Prostate gland (tissue), 2 donors: ENCODE measurements around the gene SLC1A2. TPM values are rescaled to one million over a fixed set of nuclear protein-coding genes. Genes with fewer than 3 reads are reported as not detected.

Experiments used
- DNase-seq: peaks from one replicate; pipeline ENCODE4 v3.0.0-alpha.2; 2019; ENCODE audit warnings: low spot score
- H3K27ac ChIP-seq, 2 donors: fragments of 200-600 bp; sonication (generic); 2 replicates each; pipeline ENCODE4 v1.5.1; 2017 to 2019
- H3K27me3 ChIP-seq: fragments of 200-600 bp; sonication (generic); replicated peaks from 2 replicates; pipeline ENCODE4 v1.5.1; 2019; ENCODE audit not compliant: insufficient read depth
- H3K36me3 ChIP-seq, 2 donors: fragments of 200-600 bp; sonication (generic); 1 replicate in 1 of 2; 2 replicates in 1 of 2; pipeline versions ENCODE4 v1.5.1 to v1.8.1; 2017 to 2019
- H3K4me1 ChIP-seq: fragments of 200-600 bp; sonication (generic); replicated peaks from 2 replicates; pipeline ENCODE4 v1.5.1; 2019
- H3K4me3 ChIP-seq, 2 donors: fragments of 200-600 bp; sonication (generic); 2 replicates each; pipeline ENCODE4 v1.5.1; 2017 to 2019
- H3K9me3 ChIP-seq: fragments of 200-600 bp; sonication (generic); 2 replicates; pipeline ENCODE4 v1.5.1; 2017
- CTCF ChIP-seq, 4 experiments: fragments of 200-600 bp in 2 of 4; fragments of 450-650 bp in 2 of 4; sonication (generic) in 2 of 4; IDR thresholded peaks; 1 replicate in 3 of 4; 2 replicates in 1 of 4; pipeline ENCODE4 v1.5.1; 2016 to 2019; ENCODE audit warnings: antibody characterized with exemption in 4 of 4, mild to moderate bottlenecking in 2 of 4, moderate library complexity in 2 of 4
- POLR2A ChIP-seq: fragments of 450-650 bp; IDR thresholded peaks from one replicate; pipeline ENCODE4 v1.6.1; 2016; ENCODE audit warnings: antibody characterized with exemption, mild to moderate bottlenecking
- POLR2AphosphoS5 ChIP-seq: sonication (generic); formaldehyde crosslinking; IDR thresholded peaks from one replicate; pipeline ENCODE4 v1.6.1; 2017; ENCODE audit warnings: antibody characterized with exemption
- WGBS: methylation state at CpG from one replicate; pipeline ENCODE4 v1.1.5; 2018; 5-methylcytosine and 5-hydroxymethylcytosine counted together
- intact Hi-C: fragments of 100-400 bp; cut with DNase I; formaldehyde crosslinking; loops from one replicate; pipeline ENCODE4 v1.14.2; 2022
- total RNA-seq, 2 donors: library from RNA; depleted of rRNA; stranded (reverse); fragments of >200 nt; gene quantifications; one replicate each; pipeline ENCODE4 v1.1.0, GENCODE V29; 2016

SLC1A2 gene
- total RNA-seq, 2 donors from 2014 or later: 0.82 to 1.5 TPM

GRCh38 chr11:35420371-35420770 is 1.0 kb upstream of the SLC1A2 start:
- Histone ChIP-seq H3K9me3 (no peaks in the 10 kb centered on the region), H3K4me3 (peak overlapping the region in 1 of 2 donors; percentile 37), H3K27me3 (no peaks in the 10 kb centered on the region), H3K27ac (no peak overlapping the region), H3K4me1 (peaks cover 3% of the 10 kb centered on the region), H3K36me3 (no peaks in the 10 kb centered on the region)
- DNase-seq: no peak
- intact Hi-C loops: no loop called here
- TF ChIP-seq POLR2AphosphoS5: no peak
- TF ChIP-seq CTCF (IDR thresholded peaks at IDR 0.05): no peak
- 39% methylated on average over 16 of the region's 17 CpGs for WGBS

GRCh38 chr11:35419830-35420333 is 524 bp upstream of the SLC1A2 start:
- H3K27me3 ChIP-seq: no peaks in the 10 kb centered on the region
- H3K4me1 ChIP-seq: peaks cover 3% of the 10 kb centered on the region
- no peaks in the 10 kb centered on the region for H3K9me3 ChIP-seq
- intact Hi-C loops: no loop called here
- no peak for DNase-seq
- WGBS: 17% methylated on average over 41 of the region's 41 CpGs
- H3K36me3 ChIP-seq: no peaks in the 10 kb centered on the region
- peak overlapping the region; percentile 26 to 37 for H3K4me3 ChIP-seq
- H3K27ac ChIP-seq: no peak overlapping the region
- TF ChIP-seq CTCF (IDR thresholded peaks at IDR 0.05) (no peak), POLR2A (no peak), POLR2AphosphoS5 (no peak)

- intact Hi-C loops: no loop called here
- TF ChIP-seq POLR2A: no peak
- TF ChIP-seq CTCF (IDR thresholded peaks at IDR 0.05): no peak
- no peak for TF ChIP-seq POLR2AphosphoS5
Measured at GRCh38 chr11:35418282-35419183, 825 bp downstream of the SLC1A2 start.

GRCh38 chr11:35415487-35415886 is 3.9 kb downstream of the SLC1A2 start:
- Histone ChIP-seq H3K36me3 (no peaks in the 10 kb centered on the region), H3K9me3 (no peaks in the 10 kb centered on the region), H3K4me1 (peaks cover 3% of the 10 kb centered on the region), H3K27ac (no peak overlapping the region), H3K27me3 (no peaks in the 10 kb centered on the region), H3K4me3 (no peak overlapping the region)
- TF ChIP-seq POLR2AphosphoS5 (no peak), CTCF (IDR thresholded peaks at IDR 0.05) (no peak), POLR2A (no peak)
- intact Hi-C loops: no loop called here
- no peak for DNase-seq
- WGBS: 86% methylated on average over 2 of the region's 2 CpGs

More at GRCh38 chr11:35418282-35419183, 825 bp downstream of the SLC1A2 start:
- no peak for DNase-seq
- Histone ChIP-seq H3K27ac (no peak overlapping the region), H3K4me1 (peaks cover 3% of the 10 kb centered on the region), H3K4me3 (peak overlapping the region; percentile 26 to 37), H3K36me3 (no peaks in the 10 kb centered on the region), H3K9me3 (no peaks in the 10 kb centered on the region), H3K27me3 (no peaks in the 10 kb centered on the region)
- 7% methylated on average over 61 of the region's 69 CpGs for WGBS

GRCh38 chr11:35414776-35415175 is 4.6 kb downstream of the SLC1A2 start:
- intact Hi-C loops: no loop called here

More at GRCh38 chr11:35414776-35415175, 4.6 kb downstream of the SLC1A2 start:
- H3K36me3 ChIP-seq: no peaks in the 10 kb centered on the region
- H3K4me3 ChIP-seq: no peak overlapping the region
- no peak for TF ChIP-seq POLR2AphosphoS5
- TF ChIP-seq CTCF (IDR thresholded peaks at IDR 0.05): no peak
- no peak for TF ChIP-seq POLR2A
- peaks cover 3% of the 10 kb centered on the region for H3K4me1 ChIP-seq
- no peak overlapping the region for H3K27ac ChIP-seq
- H3K9me3 ChIP-seq: no peaks in the 10 kb centered on the region
- no peak for DNase-seq
- H3K27me3 ChIP-seq: no peaks in the 10 kb centered on the region
- WGBS: 73% methylated on average over 2 of the region's 2 CpGs
